ENCODE measurements around the gene RSRC1.
"Not testable (repeated sequence)": the region's sequence is repeated elsewhere in the genome, so short reads cannot be mapped to it uniquely, and the experiment has no call there.

The RSRC1 gene

GRCh38 chr3:158109804-158110657, at the start of gene RSRC1:
TSS of gene RSRC1 (plus strand) at chr3:158110089. CDS start at chr3:158122105, 12,016 bp downstream.
- intact Hi-C loops (cut with DNase I) = no loop called here
- DNase-seq = peak; percentile 74 to 95 (median 88)

- intact Hi-C loops (cut with DNase I); DNase-seq: not testable (repeated sequence)
Measured at GRCh38 chr3:158065574-158065973, 44.3 kb upstream of the RSRC1 start.

GRCh38 chr3:158072790-158073189, 37.1 kb upstream of the RSRC1 start:
- intact Hi-C loops (cut with DNase I) = no loop called here
- DNase-seq = no peak

DNA sequence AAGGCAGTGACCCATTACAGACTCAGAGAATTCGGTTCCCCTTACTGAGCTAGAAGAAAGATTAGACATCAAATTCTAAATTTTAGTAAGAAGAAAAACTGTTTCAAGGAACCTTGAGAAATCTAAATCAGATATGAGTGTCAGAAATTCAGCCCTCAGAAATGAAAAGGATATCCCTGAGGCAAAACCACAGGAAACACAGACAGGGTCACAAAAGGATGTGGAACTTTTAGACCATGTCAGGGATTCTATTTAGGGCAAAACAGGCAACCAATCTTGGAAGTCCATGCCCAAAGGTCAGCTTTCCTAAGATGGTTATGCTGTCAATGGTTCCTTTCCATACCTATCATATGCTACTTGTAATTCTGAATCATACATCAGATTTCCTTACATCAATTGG, 35.3 kb upstream of the RSRC1 start:
- DNase-seq = no peak
- intact Hi-C loops (cut with DNase I) = no loop called here

DNA sequence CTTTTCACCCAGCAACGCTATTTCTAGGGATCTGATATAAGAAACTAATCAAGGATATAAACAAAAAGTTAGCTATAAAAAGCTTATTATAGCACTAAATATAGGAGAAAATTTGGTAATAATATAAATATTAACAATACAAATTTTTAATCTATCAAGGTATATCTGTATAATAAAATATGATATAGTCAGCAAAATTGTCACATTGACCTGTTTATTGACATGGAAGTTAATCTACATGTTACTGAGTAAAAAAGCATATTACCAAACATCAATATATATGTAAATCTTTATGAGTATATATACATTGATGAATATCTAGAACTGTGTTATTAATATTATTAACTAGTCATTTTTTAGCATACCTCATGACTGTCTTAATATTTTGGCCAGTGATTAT, 30.3 kb upstream of the RSRC1 start:
- intact Hi-C loops (cut with DNase I) = no loop called here
- no peak for DNase-seq

DNA sequence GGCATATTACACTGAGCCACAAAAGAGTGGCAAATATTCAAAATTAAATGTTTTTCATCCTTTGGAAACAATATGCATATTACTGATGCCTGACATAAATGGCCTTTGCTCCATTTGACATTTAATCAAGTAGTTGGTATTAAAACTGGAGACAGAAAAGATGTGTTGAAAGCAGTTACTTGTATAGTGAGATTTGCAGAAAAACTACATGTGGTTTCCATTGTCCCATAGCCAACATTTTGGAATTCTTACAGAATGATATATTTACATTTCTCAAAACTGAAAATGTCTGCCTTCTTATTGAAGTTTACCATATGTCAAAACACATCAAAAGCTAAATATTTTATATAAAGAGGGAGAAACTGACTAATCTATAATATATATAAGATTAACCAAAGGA, 25.2 kb upstream of the RSRC1 start:
- intact Hi-C loops (cut with DNase I) = no loop called here
- no peak for DNase-seq

- intact Hi-C loops (cut with DNase I) = no loop called here
- DNase-seq = no peak
Measured at GRCh38 chr3:158085358-158085757, 24.5 kb upstream of the RSRC1 start.

- intact Hi-C loops (cut with DNase I) = no loop called here
- DNase-seq = no peak
Measured at GRCh38 chr3:158085931-158086330, 24.0 kb upstream of the RSRC1 start.

GRCh38 chr3:158086361-158086760, 23.5 kb upstream of the RSRC1 start:
- no peak for DNase-seq
- intact Hi-C loops (cut with DNase I) = no loop called here

DNA sequence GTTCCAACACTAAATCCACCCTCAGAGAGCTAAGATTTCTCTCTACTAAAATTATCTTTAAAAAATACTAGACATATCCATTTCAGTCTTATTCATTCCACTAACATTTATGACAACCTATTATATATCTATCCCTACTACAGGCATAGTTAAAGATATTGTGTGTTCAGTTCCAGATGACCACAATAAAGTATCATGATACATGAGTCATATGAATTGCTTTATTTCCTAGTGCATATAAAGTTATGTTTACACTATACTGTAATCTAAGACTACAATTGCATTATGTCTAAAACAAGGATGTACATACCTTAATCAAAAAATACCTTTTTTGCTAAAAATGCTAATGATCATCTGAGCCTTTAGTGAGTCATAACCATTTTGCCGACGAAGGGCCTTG, 23.1 kb upstream of the RSRC1 start:
- intact Hi-C loops (cut with DNase I) = no loop called here
- DNase-seq = no peak

DNA sequence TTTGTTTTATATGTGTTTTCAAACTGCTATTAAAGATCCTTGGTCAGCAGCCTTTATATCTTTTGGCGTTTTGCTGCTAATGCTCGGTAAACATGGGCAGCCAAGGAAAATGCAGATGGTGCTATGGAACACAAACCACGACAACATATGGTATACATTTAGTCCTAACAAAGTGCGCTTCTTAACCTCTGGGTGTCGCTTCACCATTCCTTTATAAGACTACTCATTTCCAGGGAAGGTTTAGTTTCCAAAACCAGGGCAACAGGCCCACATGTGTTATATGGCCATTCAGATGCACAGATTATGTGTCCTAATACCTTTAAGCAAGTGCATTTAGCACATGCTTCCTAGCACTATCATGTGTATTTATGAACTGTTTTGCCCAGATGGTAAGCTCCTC, 18.4 kb upstream of the RSRC1 start:
- DNase-seq = no peak
- intact Hi-C loops (cut with DNase I) = no loop called here

- intact Hi-C loops (cut with DNase I) = no loop called here
- no peak for DNase-seq
Measured at GRCh38 chr3:158093526-158093925, 16.4 kb upstream of the RSRC1 start.

DNA sequence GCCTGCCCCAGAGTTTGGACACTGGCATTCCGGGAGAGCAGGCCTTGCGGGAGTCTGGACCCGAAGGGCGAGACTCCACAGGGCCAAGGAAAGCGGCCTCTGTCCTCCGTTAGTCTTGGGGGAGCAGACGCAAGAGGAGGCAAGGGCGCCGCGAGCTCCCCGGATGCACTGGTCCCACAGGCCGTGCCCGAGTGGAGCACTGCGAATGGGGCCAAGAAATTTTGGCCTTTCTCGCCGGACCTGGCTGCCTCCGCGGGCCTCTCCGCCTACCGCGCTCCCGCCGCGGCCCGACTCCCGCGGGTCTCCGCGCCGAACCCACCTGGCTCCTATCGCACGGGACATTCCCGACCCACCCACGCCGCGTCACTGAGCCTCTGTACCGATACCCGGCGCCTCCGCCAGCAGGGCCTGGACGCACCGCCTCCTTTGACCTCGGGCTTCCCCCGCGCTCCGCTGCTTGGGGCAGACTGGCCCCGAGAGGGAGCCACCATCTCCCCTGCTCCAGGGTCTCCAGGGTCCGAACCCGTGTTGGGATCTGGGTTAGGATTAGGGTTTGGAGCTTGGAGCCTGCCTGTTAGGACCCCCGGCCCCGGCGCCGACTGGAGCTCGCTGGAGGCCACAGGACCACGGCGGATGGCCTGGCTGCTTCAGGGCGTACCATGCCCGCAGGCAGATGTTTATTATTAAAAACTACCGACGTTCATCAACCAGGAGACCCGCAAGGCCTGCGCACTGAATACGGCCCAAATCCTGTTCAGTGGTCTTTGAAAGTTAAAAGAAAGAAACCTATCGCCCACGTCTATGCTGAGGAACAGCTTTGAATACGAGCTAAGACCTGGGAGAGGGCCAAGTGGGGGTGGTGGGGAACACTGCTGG, 15.4 kb upstream of the RSRC1 start:
- DNase-seq = no peak
- intact Hi-C loops (cut with DNase I) = no loop called here

DNA sequence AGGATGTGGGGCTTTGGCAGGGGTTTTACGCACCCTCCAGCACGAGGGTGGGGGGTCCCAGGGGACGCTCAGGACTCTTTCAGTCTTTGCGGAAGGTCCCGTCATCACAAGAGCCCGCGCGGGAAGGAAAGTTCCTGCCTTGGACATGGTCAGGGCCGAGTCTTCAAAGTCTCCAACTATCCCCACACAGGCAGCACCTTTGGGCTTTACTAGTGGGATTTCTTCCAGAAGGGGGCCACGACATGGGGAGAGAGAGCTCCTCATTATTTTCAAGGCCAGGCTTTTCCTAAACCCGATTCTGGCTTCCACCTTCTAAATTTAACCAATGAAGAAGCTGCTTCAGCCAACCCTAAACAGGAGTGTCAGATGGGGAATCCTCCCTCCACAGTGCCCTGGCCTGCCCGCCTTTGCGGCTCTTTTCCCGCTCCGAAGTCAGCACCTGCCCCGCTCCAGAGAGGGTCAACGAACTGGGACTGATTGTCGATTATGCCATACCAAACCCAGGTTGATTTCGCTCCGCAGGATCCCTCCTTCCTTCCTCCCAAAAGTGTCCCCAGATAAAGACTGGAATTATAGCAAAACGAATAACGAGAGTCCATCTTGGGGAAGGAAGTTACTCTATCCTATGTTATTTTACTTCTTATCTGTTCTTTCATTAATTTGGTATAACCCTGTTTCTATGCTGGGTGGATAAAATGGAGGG, 14.6 kb upstream of the RSRC1 start:
- intact Hi-C loops (cut with DNase I) = no loop called here
- no peak for DNase-seq

DNA sequence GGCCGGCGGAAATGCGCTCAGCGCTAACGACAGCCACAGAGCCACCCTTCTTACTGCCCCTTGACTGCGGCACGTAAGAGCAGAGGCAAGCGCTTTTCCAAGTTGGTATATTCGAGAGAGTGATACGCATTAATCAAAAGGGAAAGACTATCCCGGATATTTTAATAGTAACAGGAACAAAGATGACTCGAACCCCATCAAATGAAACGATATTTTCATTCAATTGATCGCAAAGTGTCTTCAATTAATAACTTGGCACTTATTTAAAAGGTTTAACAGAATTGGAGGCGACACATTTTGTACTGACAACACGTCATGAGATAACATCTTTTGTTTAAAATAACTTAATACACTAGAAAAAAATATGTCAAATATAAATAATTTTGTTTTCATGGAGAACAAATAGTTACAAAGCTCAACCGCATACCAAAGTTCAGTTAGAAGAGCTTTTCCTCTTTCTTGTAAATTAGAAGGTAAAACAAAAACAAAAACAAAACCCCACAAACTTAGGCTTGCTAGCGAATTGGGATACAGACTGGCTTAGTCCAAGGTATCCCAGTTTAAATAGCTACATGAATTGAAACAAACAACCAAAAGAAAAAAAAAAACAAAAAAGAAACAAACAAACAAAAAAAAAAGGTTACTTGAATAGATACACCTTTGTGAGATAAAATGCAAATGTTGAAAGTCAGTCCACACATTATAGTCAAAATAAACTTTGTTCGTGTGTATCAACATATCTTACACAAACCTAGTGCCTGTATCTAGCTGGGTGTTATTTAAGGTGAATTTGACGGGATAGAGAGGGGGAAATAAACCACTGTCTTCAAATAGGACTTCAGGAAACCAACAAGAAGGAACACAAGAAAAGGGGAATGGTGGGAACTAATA, 13.8 kb upstream of the RSRC1 start:
- no peak for DNase-seq
- intact Hi-C loops (cut with DNase I) = no loop called here

GRCh38 chr3:158097081-158097592, 12.8 kb upstream of the RSRC1 start:
- no peak for DNase-seq
- intact Hi-C loops (cut with DNase I) = no loop called here

DNA sequence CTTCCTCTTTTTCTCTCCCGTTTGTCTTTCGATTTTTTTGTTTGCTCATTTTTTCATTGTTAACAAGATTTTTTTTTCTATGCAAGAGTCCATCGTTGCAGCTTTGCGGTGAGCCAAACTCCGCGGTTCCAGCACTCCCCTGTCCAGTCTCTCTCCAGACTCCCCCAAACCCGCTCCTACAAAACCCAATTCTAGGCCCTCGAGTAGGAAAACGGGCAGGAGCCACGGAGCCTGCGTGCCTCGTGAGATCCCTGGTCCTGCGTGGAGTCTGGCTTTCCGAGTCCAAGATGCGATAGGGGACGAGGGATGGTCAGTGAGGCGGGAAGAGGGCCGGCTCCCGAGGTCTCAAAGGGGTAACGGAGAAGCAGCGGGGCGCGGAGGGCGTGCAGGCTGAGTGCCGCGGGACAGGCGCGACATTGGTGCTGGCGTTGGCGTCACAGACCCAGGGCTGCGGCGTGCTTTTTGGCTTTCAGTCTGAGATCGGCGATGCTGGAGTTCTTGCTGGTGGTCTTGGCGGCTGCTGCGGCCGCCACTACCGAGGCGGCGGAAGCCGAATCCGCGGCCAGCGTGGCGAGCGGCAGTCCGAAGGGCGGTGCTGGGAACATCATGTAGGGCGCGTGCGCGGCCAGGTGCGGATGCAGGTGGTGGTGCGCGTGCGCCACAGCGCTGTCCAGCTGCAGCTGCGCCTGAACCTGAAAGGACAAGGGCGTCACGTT, 12.1 kb upstream of the RSRC1 start:
- DNase-seq = peak in 2 of 42 donors; percentile 9 to 14
- intact Hi-C loops (cut with DNase I) = no loop called here

- intact Hi-C loops (cut with DNase I) = no loop called here
- DNase-seq = no peak
Measured at GRCh38 chr3:158098309-158098639, 11.6 kb upstream of the RSRC1 start.

All from head of caudate nucleus (tissue), 42 donors.